Sigmoid colon (tissue), 7 donors: ENCODE results near the gene SNX33. TPM values are rescaled to one million over a fixed set of nuclear protein-coding genes. Genes with fewer than 3 reads are reported as not detected.

ENCODE experiments used
- DNase-seq: peaks from one replicate; pipeline ENCODE4 v3.0.0-alpha.2; 2019
- H3K27ac ChIP-seq, 4 donors: fragments of 200-600 bp; sonication (generic); one replicate each; pipeline ENCODE4 v1.5.1; 2016 to 2019; ENCODE audit warnings: mild to moderate bottlenecking in 1 of 4
- H3K27me3 ChIP-seq, 3 donors: fragments of 200-600 bp; sonication (generic); one replicate each; pipeline ENCODE4 v1.5.1; 2019; ENCODE audit warnings: mild to moderate bottlenecking in 1 of 3
- H3K36me3 ChIP-seq, 4 donors: fragments of 200-600 bp; sonication (generic); one replicate each; pipeline ENCODE4 v1.5.1; 2016 to 2019
- H3K4me1 ChIP-seq, 4 donors: fragments of 200-600 bp; sonication (generic); one replicate each; pipeline ENCODE4 v1.5.1; 2017 to 2019
- H3K4me3 ChIP-seq, 4 donors: fragments of 200-600 bp; sonication (generic); one replicate each; pipeline ENCODE4 v1.5.1; 2017 to 2019; ENCODE audit warnings: mild to moderate bottlenecking in 2 of 4, moderate library complexity in 1 of 4
- H3K9me3 ChIP-seq, 4 donors: fragments of 200-600 bp in 3 of 4; sonication (generic) in 3 of 4; one replicate each; pipeline versions ENCODE4 v1.5.1 to v1.6.1; 2013 to 2019
- CTCF ChIP-seq, 4 experiments: fragments of 450-650 bp in 3 of 4; fragments of 200-600 bp in 1 of 4; IDR thresholded peaks; one replicate each; pipeline ENCODE4 v1.5.1; 2016 to 2019; ENCODE audit warnings: antibody characterized with exemption in 4 of 4, mild to moderate bottlenecking in 3 of 4, moderate library complexity in 2 of 4
- EP300 ChIP-seq, 4 donors: sonication (generic); formaldehyde crosslinking; IDR thresholded peaks; one replicate each; pipeline ENCODE4 v1.6.1; 2017; ENCODE audit warnings: antibody characterized with exemption in 4 of 4
- POLR2A ChIP-seq, 2 donors: fragments of 450-650 bp; IDR thresholded peaks; one replicate each; pipeline ENCODE4 v1.6.1; 2016; ENCODE audit warnings: antibody characterized with exemption in 2 of 2, mild to moderate bottlenecking in 2 of 2, moderate library complexity in 2 of 2
- POLR2AphosphoS5 ChIP-seq, 4 donors: sonication (generic); formaldehyde crosslinking; IDR thresholded peaks; one replicate each; pipeline ENCODE4 v1.6.1; 2017; ENCODE audit warnings: antibody characterized with exemption in 4 of 4
- WGBS, 2 donors: extraction: QIAGEN DNeasy Blood & Tissue Kit; methylation state at CpG; one replicate each; pipeline ENCODE4 v1.1.7; 2013; 5-methylcytosine and 5-hydroxymethylcytosine counted together
- intact Hi-C: fragments of 100-400 bp; cut with DNase I; formaldehyde crosslinking; loops from one replicate; pipeline ENCODE4 v1.15.1; 2023
- polyA plus RNA-seq, 3 donors: library from polyadenylated mRNA; stranded (reverse); fragments of 200-250 nt; gene quantifications; one replicate each; pipeline ENCODE4 v1.2.3, GENCODE V29; 2013
- total RNA-seq, 4 donors: library from RNA; depleted of rRNA; stranded (reverse); fragments of >200 nt; gene quantifications; one replicate each; pipeline ENCODE4 v1.1.0, GENCODE V29; 2016
- donor health status: healthy with polysubstance abuse.
- donor health status: Bipolar disorder and iron deficiency.
- donor health status: healthy.

Gene SNX33
- total and polyA plus RNA-seq, 7 donors, result 9.0 to 32.7 (median 20.9) TPM

- intact Hi-C loops, result no loop called here
- Histone ChIP-seq H3K4me3 (no peak overlapping the region), H3K9me3 (no peaks in the 10 kb centered on the region), H3K27ac (no peak overlapping the region), H3K36me3 (peaks cover 13 to 97% (median 37%) of the 10 kb centered on the region in 4 donors), H3K27me3 (no peaks in the 10 kb centered on the region), H3K4me1 (no peaks in the 10 kb centered on the region)
- WGBS, 2 donors, result 59 to 86% methylated on average over 6 of the region's 6 CpGs
- TF ChIP-seq EP300 (IDR thresholded peaks at IDR 0.05) (no peak), POLR2A (IDR thresholded peaks at IDR 0.05) (no peak), CTCF (IDR thresholded peaks at IDR 0.05) (no peak)
- no peak for DNase-seq
Measured at GRCh38 chr15:75606711-75607699, 40.7 kb upstream of the SNX33 start.

GRCh38 chr15:75616766-75617165, 30.9 kb upstream of the SNX33 start:
- no peak for DNase-seq
- Histone ChIP-seq H3K27ac (no peak overlapping the region), H3K9me3 (no peaks in the 10 kb centered on the region), H3K36me3 (peaks cover 20 to 89% (median 35%) of the 10 kb centered on the region in 4 donors), H3K4me1 (peaks cover 0 to 21% (median 3%) of the 10 kb centered on the region in 4 donors), H3K27me3 (no peaks in the 10 kb centered on the region), H3K4me3 (no peak overlapping the region)
- intact Hi-C loops, result no loop called here
- TF ChIP-seq EP300 (IDR thresholded peaks at IDR 0.05) (no peak), CTCF (IDR thresholded peaks at IDR 0.05) (no peak), POLR2AphosphoS5 (IDR thresholded peaks at IDR 0.05) (no peak), POLR2A (IDR thresholded peaks at IDR 0.05) (no peak)

GRCh38 chr15:75620058-75620820, 27.5 kb upstream of the SNX33 start:
- peak; percentile 71 for DNase-seq
- Histone ChIP-seq H3K36me3 (peaks cover 15 to 54% (median 24%) of the 10 kb centered on the region in 4 donors), H3K9me3 (no peaks in the 10 kb centered on the region), H3K27me3 (no peaks in the 10 kb centered on the region), H3K4me3 (peak overlapping the region in 2 of 4 donors; percentile 7 to 21), H3K27ac (peak overlapping the region; percentile 65 to 74 (median 68)), H3K4me1 (peaks cover 0 to 26% (median 7%) of the 10 kb centered on the region in 4 donors)
- intact Hi-C loops, result loop anchor here (5.0 kb wide), 2 partner anchors 98 to 253 kb away; partner anchors contain the start of gene MAN2C1
- 32 to 36% methylated on average over 4 of the region's 4 CpGs for WGBS, 2 donors
- TF ChIP-seq CTCF (IDR thresholded peaks at IDR 0.05) (no peak), POLR2AphosphoS5 (IDR thresholded peaks at IDR 0.05) (no peak), EP300 (IDR thresholded peaks at IDR 0.05) (no peak), POLR2A (IDR thresholded peaks at IDR 0.05) (no peak)

GRCh38 chr15:75620841-75621391, 26.8 kb upstream of the SNX33 start:
- H3K4me1 ChIP-seq, result peaks cover 0 to 26% (median 8%) of the 10 kb centered on the region in 4 donors
- no peaks in the 10 kb centered on the region for H3K27me3 ChIP-seq
- WGBS, 2 donors, result 53 to 60% methylated on average over 7 of the region's 7 CpGs
- intact Hi-C loops, result loop anchor here (5.0 kb wide), 2 partner anchors 99 to 254 kb away; partner anchors contain the start of gene MAN2C1
- TF ChIP-seq EP300 (IDR thresholded peaks at IDR 0.05) (no peak), CTCF (IDR thresholded peaks at IDR 0.05) (peak in 2 of 4 experiments; percentile 13 to 16), POLR2A (IDR thresholded peaks at IDR 0.05) (no peak), POLR2AphosphoS5 (IDR thresholded peaks at IDR 0.05) (peak; percentile 16 to 57 (median 31))
- H3K36me3 ChIP-seq, result peaks cover 15 to 48% (median 22%) of the 10 kb centered on the region in 4 donors
- peak overlapping the region; percentile 65 to 74 (median 68) for H3K27ac ChIP-seq
- H3K4me3 ChIP-seq, result peak overlapping the region in 2 of 4 donors; percentile 7 to 21
- DNase-seq, result peak; percentile 94
- H3K9me3 ChIP-seq, result no peaks in the 10 kb centered on the region
